CD4-positive, alpha-beta T cell treated with Interleukin-1 beta for 1 hour (primary cell): ENCODE results near the gene IKZF2.
A peak's percentile ranks its signal among the peaks of the same experiment; 100 is the strongest.
"Not testable (repeated sequence)": the region's sequence is repeated elsewhere in the genome, so short reads cannot be mapped to it uniquely, and the experiment has no call there.

Experiments
- DNase-seq, 2 donors: peaks; one replicate each; pipeline ENCODE4 v3.0.0-alpha.2; 2020 to 2022

Gene IKZF2

GRCh38 chr2:213032607-213033006 lies 118.8 kb downstream of the IKZF2 start:
- DNase-seq = no peak

DNA sequence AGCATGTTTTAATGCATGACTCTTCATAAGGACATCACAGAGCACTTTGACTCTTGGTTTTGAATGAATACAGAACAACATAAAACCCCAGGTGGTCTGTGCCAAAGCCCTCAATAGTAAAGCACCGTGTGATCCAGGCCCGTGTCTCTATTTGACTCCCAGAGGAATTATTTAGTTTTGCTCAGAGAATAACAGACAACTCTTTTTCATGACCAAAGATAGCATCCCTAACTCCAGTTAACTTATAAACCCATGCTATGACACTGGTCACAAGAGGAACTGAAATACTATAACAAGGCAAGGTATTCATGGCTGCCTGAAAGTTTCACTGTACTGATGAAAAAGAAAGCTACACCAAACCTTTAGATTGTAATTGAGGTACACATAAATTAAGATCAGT lies 128.4 kb downstream of the IKZF2 start:
- DNase-seq = no peak

DNA sequence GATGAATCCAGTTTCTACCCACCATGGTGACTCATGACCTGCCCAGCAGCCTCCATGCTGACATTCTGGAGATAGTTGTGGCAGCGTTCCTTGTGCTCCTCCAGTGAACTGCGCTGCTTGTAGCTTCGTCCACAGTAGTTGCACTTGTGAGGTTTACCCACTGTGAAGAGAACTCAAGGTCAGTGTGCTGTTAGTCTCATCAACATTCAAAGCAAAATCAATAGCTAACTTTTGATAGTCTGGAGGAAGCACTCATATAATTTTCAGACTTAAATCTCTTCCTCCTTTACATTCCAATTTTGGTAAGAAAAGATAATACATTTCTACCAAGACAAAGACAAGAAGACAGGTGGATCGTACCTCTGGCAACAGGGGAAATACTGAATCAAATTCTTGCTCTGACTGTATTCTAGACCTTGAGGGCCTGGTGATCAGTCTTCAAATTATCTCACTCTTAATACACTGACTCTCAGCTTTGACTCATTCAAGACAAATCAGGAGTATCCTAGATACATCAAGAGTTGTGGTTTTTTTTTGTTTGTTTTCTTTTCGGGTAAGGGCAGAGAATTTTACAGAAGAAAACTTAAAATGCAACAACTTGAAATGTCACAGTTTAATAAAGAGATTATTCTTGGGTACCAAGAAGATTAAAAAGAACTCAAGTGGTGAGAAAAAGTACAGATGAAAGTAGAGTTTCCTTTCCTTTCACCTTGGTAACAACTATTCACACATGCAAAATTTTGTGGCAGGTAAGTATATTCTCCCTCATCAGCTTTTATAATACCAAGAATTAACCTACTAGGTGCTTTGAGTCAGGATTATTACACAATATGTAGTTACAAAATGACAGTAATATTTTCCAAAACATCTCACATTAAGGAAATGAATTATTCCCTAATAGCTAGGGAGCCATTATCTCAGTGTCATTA lies 129.2 kb downstream of the IKZF2 start:
- DNase-seq = no peak

- not testable (repeated sequence) for DNase-seq
Observed at GRCh38 chr2:213020913-213021312, 130.5 kb downstream of the IKZF2 start.

DNA sequence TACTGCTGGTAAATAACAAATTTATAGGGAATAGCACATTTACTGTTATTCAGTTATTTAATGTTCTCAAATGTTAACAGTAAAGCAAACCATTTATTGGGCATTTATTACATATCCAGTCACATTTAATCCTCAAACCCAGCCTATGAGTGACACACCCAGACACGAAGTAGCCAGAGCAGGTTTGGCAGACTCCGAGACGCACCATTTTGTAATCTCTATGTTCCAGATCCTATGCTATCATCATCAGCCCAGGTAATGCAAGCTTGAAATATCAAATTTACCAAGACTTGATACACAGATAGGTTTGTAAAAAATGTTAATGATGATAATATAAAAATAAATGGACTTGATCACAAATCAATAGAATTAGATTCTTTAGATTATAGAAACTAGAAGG lies 131.1 kb downstream of the IKZF2 start:
- no peak for DNase-seq

- DNase-seq = no peak
Observed at GRCh38 chr2:213019368-213019767, 132.0 kb downstream of the IKZF2 start.

- no peak for DNase-seq
Observed at GRCh38 chr2:213018340-213018901, 133.0 kb downstream of the IKZF2 start.

GRCh38 chr2:213017404-213017803 lies 134.0 kb downstream of the IKZF2 start:
- no peak for DNase-seq

DNA sequence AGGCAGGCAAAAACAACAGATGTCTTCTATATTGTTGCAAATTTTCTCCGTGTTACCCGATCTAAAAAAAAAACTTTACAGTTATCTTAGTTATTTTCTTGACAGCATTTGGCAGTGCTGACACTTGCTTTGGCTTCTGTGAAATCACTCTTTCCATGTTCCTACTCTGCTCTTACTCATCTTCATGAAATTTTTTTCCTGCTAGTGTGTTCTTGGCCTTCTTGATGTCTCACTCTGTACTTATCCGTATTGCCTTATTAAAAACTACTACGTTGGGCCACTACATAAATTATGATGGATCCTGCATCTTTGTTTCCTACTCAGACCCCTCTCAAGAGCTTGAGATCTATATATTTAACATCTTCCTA lies 134.4 kb downstream of the IKZF2 start:
- DNase-seq = no peak

DNA sequence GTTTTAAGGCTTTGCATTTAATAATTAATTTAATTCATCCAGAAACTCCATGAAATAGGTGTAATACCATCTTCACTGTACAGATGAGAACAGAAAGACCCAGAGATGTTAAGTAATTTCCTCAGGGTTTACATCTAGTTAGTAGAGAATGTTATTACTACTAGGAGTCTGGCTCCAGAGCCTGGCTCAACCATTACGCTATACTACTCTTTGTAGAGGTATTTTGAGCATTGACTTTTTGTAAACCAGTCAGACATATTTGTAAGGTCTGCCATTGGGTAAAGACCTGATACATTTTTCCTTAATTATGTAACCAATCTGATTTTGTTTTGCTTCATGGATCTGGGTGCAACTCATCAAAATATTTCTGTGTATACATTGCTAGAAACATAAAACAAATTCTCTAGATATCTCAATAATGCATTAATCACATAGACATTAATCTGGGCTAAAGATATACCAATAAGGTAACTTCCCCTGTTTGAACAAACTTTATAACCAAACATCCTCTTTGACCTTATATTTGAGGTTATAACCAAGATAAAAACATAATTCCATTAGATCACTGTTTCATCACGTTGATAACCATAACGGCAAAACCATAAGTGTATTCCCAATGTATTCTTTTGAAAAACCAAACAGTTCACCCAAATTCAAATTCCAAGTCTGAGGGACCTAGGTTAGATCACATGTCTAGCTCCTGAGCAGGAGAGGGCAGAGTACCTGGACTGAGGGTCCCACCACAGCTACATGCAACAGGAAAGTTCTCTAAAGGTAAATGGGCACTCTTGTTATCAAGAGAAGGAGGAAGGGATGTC lies 135.0 kb downstream of the IKZF2 start:
- DNase-seq = no peak

- peak; percentile 3 to 34 for DNase-seq
Observed at GRCh38 chr2:213015387-213016165, 135.8 kb downstream of the IKZF2 start.

DNA sequence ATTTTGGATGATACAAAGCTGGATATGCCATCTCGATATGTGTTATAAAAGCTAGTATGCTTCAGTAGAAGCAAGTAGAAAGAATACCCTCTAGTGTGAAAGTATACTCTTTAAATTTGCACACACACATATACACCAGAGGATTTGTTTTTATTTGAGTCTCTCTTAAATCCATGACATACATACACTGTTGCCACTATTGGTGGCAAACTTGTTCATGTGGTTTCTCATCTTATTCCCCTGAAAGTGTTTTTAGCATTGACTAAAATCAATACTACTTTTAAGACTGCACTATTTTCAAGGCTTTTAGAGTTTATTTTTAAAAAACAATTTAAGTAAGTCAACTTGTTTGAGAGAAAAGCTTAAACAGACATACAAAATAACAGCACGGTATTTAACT lies 137.4 kb downstream of the IKZF2 start:
- DNase-seq = no peak

DNA sequence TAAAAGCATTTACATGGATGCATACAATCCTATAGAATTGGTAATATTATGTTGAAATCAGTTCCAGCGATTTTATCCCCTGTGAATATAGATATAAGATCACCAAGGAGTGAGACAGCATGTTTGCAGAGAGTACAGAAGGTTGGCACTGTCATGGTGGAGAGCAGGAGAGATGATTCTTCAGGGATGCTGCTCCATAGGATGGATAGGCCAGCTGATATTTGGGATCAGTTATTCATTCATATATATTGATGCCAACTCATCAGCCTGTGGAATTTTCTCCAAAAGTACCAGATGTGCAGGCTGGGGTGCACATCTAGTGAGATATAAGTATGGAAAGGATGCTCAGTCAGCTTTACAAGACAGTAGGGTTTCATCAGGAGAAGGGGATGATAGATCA lies 139.9 kb downstream of the IKZF2 start:
- DNase-seq = no peak

GRCh38 chr2:213010106-213010779 lies 141.2 kb downstream of the IKZF2 start:
- DNase-seq = no peak

DNA sequence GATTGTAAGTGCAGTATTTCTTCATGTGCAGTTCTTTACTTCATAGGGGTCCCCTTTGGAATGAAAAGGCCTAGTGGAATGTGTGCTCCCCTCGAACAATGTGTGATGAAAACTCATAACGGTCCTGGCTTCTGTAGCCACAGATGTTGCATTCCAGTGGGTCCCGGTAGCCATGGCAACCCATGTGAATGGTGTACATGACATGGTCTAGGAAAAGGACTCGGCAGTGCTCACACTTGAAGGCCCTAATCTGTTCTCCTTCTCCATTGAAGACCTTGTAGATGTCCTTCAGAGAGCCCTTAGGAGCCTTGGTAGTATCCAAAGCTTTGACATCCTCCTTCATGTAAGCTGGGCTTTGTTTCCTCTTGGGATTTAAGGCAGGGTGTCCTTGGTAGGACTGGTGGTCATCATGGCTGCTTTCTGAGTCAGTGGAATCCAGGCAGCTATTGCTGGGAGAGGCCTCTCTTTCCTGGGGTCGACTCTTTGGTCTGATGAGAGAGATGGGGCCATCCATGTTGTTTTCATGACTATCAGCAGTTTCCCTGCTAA lies 144.0 kb downstream of the IKZF2 start:
- no peak for DNase-seq

- DNase-seq = no peak
Observed at GRCh38 chr2:213004197-213004821, 147.1 kb downstream of the IKZF2 start.

DNA sequence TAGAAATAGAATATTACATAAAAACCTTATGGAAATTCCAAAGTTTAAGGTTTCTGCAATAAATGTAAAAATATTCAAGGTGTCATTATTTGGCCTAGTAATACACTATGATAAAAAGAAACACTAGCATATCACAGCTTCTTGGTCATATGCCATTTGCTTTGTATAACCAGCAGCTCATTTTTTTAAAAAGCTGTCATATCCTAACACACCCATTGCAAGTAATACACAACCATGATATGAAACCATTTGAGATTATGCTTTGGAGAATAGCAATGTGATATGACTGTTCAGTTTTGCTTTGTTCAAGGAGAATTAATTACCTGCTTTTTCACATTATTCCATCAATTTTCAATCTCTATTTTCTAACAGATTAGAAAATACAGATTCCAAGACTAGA lies 149.0 kb downstream of the IKZF2 start:
- DNase-seq = no peak

GRCh38 chr2:213001297-213001910 lies 150.0 kb downstream of the IKZF2 start:
- no peak for DNase-seq

GRCh38 chr2:212998626-212999359 lies 152.6 kb downstream of the IKZF2 start:
- no peak for DNase-seq

DNA sequence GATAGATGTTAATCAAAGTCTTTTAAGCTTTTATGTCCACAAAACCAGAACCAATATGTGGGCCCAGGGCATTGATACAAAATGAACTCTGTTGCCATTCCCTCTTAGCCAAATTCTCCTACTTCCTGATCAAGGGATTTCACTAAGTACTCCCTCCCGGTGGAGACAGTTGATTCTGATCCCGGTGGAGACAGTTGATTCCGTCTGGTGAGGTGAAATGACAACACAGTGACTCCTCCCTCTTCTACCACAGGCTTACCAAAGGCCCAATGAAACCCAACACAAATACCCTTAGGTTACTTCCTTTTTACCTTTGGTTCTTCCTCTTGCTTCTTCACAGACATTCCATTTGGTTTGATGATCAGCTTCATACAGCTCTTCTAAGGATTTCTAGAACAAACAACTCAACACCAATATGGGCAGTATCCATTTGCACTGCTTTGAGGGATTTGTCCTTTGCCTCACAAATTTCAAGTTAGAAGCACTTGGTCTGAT lies 153.8 kb downstream of the IKZF2 start:
- no peak for DNase-seq
